HL-60 (cell line): Measurements from ENCODE around the gene MCF2L2.
"Not testable (repeated sequence)": the region's sequence is repeated elsewhere in the genome, so short reads cannot be mapped to it uniquely, and the experiment has no call there.

Experiments
- GABPA ChIP-seq: IDR thresholded peaks from 2 replicates; pipeline ENCODE4 v1.6.1; 2012; ENCODE audit warnings: low read depth
- POLR2AphosphoS5 ChIP-seq: IDR thresholded peaks from 2 replicates; pipeline ENCODE4 v1.6.1; 2012; ENCODE audit warnings: low read depth
- TF ChIP-seq, protein P1 (sequence below): IDR thresholded peaks from one replicate; pipeline ENCODE4 v1.5.1; 2011; ENCODE audit warnings: low read length, control low read depth, inconsistent platforms; ENCODE audit not compliant: insufficient read depth

DNA sequence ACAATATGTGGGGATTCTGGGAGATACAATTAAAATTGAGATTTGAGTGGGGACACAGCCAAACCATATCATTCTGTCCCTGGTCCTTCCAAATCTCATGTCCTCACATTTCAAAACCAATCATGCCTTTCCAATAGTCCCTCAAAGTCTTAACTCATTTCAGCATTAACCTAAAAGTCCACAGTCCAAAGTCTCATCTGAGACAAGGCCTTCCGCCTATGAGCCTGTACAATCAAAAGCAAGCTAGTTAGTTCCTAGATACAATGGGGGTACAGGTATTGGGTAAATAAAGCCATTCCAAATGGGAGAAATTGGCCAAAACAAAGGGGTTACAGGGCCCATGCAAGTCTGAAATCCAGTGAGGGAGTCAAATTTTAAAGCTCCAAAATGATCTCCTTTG lies 260.4 kb downstream of the MCF2L2 start:
- TF ChIP-seq, protein P1, sequence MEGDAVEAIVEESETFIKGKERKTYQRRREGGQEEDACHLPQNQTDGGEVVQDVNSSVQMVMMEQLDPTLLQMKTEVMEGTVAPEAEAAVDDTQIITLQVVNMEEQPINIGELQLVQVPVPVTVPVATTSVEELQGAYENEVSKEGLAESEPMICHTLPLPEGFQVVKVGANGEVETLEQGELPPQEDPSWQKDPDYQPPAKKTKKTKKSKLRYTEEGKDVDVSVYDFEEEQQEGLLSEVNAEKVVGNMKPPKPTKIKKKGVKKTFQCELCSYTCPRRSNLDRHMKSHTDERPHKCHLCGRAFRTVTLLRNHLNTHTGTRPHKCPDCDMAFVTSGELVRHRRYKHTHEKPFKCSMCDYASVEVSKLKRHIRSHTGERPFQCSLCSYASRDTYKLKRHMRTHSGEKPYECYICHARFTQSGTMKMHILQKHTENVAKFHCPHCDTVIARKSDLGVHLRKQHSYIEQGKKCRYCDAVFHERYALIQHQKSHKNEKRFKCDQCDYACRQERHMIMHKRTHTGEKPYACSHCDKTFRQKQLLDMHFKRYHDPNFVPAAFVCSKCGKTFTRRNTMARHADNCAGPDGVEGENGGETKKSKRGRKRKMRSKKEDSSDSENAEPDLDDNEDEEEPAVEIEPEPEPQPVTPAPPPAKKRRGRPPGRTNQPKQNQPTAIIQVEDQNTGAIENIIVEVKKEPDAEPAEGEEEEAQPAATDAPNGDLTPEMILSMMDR: not testable (repeated sequence)
- not testable (repeated sequence) for TF ChIP-seq GABPA, POLR2AphosphoS5
